ENCODE measurements around the gene PDS5B.

Gene PDS5B

DNA sequence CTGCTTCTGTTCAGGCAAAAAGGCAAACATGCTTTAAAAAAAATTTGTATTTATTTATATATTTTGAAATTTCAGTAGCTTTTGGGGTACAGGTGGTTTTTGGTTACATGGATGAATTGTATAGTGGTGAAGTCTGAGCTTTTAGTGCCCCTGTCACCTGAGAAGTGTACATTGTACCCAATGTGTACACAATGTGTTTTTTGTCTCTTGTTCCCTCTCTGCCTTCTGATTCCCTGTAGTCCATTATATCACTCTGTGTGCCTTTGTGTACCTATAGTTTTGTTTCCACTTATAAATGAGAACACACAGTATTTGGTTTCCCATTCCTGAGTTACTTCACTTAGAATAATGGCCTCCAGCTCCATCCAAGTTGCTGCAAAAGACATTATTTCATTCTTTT is 77.4 kb downstream of the PDS5B start:
- TF ChIP-seq, protein P1, sequence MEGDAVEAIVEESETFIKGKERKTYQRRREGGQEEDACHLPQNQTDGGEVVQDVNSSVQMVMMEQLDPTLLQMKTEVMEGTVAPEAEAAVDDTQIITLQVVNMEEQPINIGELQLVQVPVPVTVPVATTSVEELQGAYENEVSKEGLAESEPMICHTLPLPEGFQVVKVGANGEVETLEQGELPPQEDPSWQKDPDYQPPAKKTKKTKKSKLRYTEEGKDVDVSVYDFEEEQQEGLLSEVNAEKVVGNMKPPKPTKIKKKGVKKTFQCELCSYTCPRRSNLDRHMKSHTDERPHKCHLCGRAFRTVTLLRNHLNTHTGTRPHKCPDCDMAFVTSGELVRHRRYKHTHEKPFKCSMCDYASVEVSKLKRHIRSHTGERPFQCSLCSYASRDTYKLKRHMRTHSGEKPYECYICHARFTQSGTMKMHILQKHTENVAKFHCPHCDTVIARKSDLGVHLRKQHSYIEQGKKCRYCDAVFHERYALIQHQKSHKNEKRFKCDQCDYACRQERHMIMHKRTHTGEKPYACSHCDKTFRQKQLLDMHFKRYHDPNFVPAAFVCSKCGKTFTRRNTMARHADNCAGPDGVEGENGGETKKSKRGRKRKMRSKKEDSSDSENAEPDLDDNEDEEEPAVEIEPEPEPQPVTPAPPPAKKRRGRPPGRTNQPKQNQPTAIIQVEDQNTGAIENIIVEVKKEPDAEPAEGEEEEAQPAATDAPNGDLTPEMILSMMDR (IDR thresholded peaks at IDR 0.05; ENCODE audit: low read depth, low read length) = no peak

DNA sequence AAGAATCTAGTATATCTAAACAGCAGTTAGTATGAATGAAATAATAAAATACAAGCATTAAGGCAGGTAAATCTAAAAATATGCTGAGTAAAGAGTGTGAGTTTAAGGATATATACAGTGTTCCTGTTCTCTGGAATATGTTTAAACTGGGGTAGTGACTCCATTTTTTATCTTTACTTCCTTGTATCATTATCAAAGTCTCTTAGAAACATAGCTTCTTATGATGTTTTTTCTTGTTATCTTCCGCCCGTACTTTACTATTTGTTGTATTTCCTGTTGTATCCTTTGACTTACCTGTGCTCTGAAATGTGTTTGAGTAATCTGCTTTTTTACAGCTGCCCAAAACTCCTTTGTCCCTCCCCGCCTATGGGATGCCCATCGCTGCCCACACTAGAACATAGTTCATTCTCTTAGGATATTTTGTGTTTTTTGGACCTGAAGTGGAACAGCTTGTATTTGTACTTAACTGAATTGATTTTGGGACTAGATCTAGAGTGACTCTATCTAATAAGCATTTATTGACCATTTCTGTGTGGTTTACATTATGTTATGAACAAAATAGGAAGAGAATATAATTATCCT is 80.8 kb downstream of the PDS5B start:
- no peak overlapping the region for H3K4me3 ChIP-seq (ENCODE audit: low read depth, low read length)
- TF ChIP-seq, protein P1 (IDR thresholded peaks at IDR 0.05; ENCODE audit: low read depth, low read length) = no peak

More for the DNA sequence above, 77.4 kb downstream of the PDS5B start:
- no peak overlapping the region for H3K4me3 ChIP-seq (ENCODE audit: low read depth, low read length)

- no peak overlapping the region for H3K4me3 ChIP-seq (ENCODE audit: low read depth, low read length)
- TF ChIP-seq, protein P1 (IDR thresholded peaks at IDR 0.05; ENCODE audit: low read depth, low read length) = peak; percentile 61
Observed at GRCh38 chr13:32669030-32669646, 82.9 kb downstream of the PDS5B start.

DNA sequence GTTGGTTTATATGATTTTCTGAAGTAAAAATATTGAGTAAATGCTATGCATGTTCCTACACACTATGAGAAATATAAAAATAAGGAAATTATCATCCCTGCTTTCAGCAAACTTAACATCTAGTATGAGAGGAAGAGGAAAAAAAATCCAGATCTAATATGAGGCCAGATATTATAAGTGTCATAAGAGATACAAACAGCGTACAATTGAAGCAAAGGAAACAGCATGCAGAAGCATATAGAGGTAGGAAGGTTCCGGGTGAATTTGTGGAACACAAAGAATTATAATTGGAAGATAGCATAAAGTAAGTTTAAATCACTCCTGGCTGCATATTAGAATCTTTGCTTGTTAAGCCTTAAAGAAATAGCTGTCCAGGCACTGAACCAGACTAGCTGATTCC is 88.3 kb downstream of the PDS5B start:
- TF ChIP-seq, protein P1 (IDR thresholded peaks at IDR 0.05; ENCODE audit: low read depth, low read length) = no peak
- H3K4me3 ChIP-seq (ENCODE audit: low read depth, low read length) = no peak overlapping the region

GRCh38 chr13:32676242-32676641 is 90.0 kb downstream of the PDS5B start:
- TF ChIP-seq, protein P1 (IDR thresholded peaks at IDR 0.05; ENCODE audit: low read depth, low read length) = no peak
- no peak overlapping the region for H3K4me3 ChIP-seq (ENCODE audit: low read depth, low read length)

DNA sequence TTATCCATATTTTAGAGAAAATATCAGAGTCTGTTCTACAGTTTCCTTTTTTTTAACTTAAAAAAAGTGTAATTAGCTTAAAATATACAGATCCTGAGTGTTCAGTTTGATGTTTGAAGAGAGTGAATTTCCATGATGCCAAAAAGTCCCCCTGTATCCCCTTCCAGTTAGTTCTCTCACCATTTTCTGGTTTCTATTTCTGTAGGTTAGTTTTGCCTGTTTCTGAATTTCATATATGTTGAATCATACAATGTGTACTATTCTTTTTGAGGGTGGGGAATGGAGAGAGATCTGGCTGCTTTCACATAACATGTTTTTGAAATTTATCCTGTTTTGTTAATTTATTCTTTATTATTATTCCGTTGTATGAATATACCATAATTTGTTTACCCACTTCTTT is 95.9 kb downstream of the PDS5B start:
- TF ChIP-seq, protein P1 (IDR thresholded peaks at IDR 0.05; ENCODE audit: low read depth, low read length) = no peak

DNA sequence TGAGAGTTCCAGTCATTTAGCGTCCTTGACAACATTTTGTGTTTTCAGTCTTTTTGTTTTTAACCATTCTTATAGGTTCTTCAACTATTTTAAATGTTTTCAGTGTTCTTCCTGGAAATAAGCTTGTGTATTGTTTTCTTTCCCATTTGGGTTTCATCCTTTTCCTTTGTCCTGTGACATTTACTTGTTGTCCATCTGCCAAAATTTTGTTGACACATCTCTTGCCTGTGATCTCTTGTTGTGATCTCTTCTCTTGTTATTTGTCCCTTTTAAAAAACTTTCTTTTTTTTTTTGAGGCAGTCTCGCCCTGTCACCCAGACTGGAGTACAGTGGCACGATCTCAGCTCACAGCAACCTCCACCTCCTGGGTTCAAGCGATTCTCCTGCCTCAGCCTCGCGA is 96.5 kb downstream of the PDS5B start:
- H3K4me3 ChIP-seq (ENCODE audit: low read depth, low read length) = no peak overlapping the region
- TF ChIP-seq, protein P1 (IDR thresholded peaks at IDR 0.05; ENCODE audit: low read depth, low read length) = no peak

More for the DNA sequence above, 95.9 kb downstream of the PDS5B start:
- no peak overlapping the region for H3K4me3 ChIP-seq (ENCODE audit: low read depth, low read length)
